ENCODE data around the gene MARF1. TPM values are rescaled to one million over a fixed set of nuclear protein-coding genes. Genes with fewer than 3 reads are reported as not detected.
"Not testable (repeated sequence)": the region's sequence is repeated elsewhere in the genome, so short reads cannot be mapped to it uniquely, and the experiment has no call there.

MARF1 gene, protein sequence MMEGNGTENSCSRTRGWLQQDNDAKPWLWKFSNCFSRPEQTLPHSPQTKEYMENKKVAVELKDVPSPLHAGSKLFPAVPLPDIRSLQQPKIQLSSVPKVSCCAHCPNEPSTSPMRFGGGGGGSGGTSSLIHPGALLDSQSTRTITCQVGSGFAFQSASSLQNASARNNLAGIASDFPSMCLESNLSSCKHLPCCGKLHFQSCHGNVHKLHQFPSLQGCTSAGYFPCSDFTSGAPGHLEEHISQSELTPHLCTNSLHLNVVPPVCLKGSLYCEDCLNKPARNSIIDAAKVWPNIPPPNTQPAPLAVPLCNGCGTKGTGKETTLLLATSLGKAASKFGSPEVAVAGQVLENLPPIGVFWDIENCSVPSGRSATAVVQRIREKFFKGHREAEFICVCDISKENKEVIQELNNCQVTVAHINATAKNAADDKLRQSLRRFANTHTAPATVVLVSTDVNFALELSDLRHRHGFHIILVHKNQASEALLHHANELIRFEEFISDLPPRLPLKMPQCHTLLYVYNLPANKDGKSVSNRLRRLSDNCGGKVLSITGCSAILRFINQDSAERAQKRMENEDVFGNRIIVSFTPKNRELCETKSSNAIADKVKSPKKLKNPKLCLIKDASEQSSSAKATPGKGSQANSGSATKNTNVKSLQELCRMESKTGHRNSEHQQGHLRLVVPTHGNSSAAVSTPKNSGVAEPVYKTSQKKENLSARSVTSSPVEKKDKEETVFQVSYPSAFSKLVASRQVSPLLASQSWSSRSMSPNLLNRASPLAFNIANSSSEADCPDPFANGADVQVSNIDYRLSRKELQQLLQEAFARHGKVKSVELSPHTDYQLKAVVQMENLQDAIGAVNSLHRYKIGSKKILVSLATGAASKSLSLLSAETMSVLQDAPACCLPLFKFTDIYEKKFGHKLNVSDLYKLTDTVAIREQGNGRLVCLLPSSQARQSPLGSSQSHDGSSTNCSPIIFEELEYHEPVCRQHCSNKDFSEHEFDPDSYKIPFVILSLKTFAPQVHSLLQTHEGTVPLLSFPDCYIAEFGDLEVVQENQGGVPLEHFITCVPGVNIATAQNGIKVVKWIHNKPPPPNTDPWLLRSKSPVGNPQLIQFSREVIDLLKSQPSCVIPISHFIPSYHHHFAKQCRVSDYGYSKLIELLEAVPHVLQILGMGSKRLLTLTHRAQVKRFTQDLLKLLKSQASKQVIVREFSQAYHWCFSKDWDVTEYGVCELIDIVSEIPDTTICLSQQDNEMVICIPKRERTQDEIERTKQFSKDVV (N-terminal part only)
- polyA plus RNA-seq (2011; rRNA removed) (22.5 and 25.2 TPM in 2 replicates), polyA minus RNA-seq (2011; rRNA and poly(A)+ RNA removed) (23.0 and 33.3 TPM in 2 replicates)

GRCh38 chr16:15643048-15643945 is at the start of gene MARF1:
Gene MARF1 (minus strand): TSS chr16:15643154. CDS start chr16:15639233, 3,921 bp downstream.
- H3K4me3 ChIP-seq (ENCODE audit: low read depth, low read length), result peak within 1 kb of the TSS; percentile 99
- peak; percentile 46 for DNase-seq (ENCODE audit: low read depth)
- CTCF ChIA-PET, result interaction anchor here (0.6 to 2.7 kb wide), 10 partner anchors 10 to 534 kb away, joined by 3 to 10 read pairs (median 4); no protein-coding TSS in a partner anchor
- POLR2A ChIA-PET, result interaction anchor here (0.6 kb wide), 2 partner anchors 587 to 1265 kb away, joined by 3 to 14 read pairs; no protein-coding TSS in a partner anchor
- H3K36me3 ChIP-seq (ENCODE audit: control insufficient read depth, insufficient read depth, low read length), result no peaks in the 10 kb centered on the region
- TF ChIP-seq CTCF (IDR thresholded peaks at IDR 0.05; ENCODE audit: insufficient read depth, low read depth, low read length), result peak; percentile 59
- H3K27me3 ChIP-seq (ENCODE audit: control insufficient read depth, insufficient read depth, low read length), result no peaks in the 10 kb centered on the region

DNA sequence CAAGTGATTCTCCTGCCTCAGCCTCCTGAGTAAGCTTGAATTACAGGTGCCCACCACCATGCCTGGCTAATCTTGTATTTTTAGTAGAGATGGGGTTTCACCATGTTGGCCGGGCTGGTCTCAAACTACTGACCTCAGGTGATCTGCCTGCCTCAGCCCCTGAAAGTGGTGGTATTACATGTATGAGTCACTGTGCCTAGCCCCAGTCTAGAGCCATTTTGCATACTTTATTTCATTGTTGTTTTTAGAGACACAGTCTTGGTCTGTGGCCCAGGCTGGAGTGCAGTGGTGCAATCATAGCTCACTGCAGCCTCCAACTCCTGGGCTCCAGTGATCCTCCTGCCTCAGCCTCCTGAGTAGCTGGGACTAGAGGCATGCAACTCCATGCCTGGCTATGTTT is 49.6 kb upstream of the MARF1 start:
- H3K4me3 ChIP-seq (ENCODE audit: low read depth, low read length); DNase-seq (ENCODE audit: low read depth); POLR2A ChIA-PET; H3K27me3 ChIP-seq (ENCODE audit: control insufficient read depth, insufficient read depth, low read length): not testable (repeated sequence)
- CTCF ChIA-PET, result interaction anchor here (0.9 to 1.5 kb wide), 3 partner anchors 11 to 435 kb away, joined by 3 to 5 read pairs (median 4); no protein-coding TSS in a partner anchor
- peaks cover 27% of the 10 kb centered on the region for H3K36me3 ChIP-seq (ENCODE audit: control insufficient read depth, insufficient read depth, low read length)

DNA sequence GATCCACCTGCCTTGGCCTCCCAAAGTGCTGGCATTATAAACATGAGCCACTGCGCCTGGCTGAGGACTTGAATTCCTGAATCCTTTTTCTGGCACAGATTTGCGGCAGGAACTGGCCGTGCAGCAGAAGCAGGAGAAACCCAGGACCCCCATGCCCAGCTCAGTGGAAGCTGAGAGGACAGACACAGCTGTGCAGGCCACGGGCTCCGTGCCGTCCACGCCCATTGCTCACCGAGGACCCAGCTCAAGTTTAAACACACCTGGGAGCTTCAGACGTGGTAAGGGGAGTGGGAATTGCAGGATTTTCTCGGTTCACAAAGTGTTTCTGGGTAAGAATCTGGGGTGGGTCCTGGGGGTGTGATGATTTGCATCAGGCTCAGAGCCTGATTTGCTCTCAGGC is 48.1 kb upstream of the MARF1 start:
- ChIA-PET CTCF (interaction anchor here (0.8 kb wide), 1 partner anchor 55 kb away, joined by 3 read pairs; no protein-coding TSS in a partner anchor), POLR2A (no interaction called here)
- Histone ChIP-seq H3K4me3 (ENCODE audit: low read depth, low read length) (no peak overlapping the region), H3K27me3 (ENCODE audit: control insufficient read depth, insufficient read depth, low read length) (no peaks in the 10 kb centered on the region), H3K36me3 (ENCODE audit: control insufficient read depth, insufficient read depth, low read length) (peaks cover 26% of the 10 kb centered on the region)
- DNase-seq (ENCODE audit: low read depth), result no peak
- no peak for TF ChIP-seq CTCF (IDR thresholded peaks at IDR 0.05; ENCODE audit: insufficient read depth, low read depth, low read length)

DNA sequence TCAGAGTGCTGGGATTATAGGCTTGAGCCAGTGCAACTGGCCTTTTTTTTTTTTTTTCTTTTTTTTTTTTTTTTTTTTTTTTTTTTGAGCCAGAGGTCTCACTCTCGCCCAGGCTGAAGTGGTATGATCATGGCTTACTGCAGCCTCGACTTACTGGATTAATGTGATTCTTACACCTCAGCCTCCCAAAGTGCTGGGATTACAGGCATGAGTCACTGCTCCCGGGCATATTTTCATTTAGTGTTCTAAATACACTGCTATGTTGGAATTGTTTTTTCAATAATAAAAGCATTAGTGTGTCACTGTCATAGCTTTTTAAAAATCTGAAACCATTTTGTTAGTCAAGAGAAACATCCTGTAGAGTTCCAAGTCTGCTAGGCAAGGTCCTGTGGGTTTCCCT is 47.3 kb upstream of the MARF1 start:
- TF ChIP-seq CTCF (IDR thresholded peaks at IDR 0.05; ENCODE audit: insufficient read depth, low read depth, low read length), result no peak
- Histone ChIP-seq H3K36me3 (ENCODE audit: control insufficient read depth, insufficient read depth, low read length) (peaks cover 26% of the 10 kb centered on the region), H3K27me3 (ENCODE audit: control insufficient read depth, insufficient read depth, low read length) (no peaks in the 10 kb centered on the region), H3K4me3 (ENCODE audit: low read depth, low read length) (no peak overlapping the region)
- DNase-seq (ENCODE audit: low read depth), result no peak
- POLR2A ChIA-PET, result no interaction called here
- CTCF ChIA-PET, result no interaction called here

All from BJ (cell line).